ENCODE measurements around the gene CARD18. TPM values are rescaled to one million over a fixed set of nuclear protein-coding genes. Genes with fewer than 3 reads are reported as not detected.

CARD18 gene
- total and polyA plus RNA-seq, 2 donors (not counting 1 experiment from before 2014, with no cell fraction given) = not detected

GRCh38 chr11:105137286-105137685 is 2.3 kb downstream of the CARD18 start:
- 100% methylated on average over 1 of the region's 1 CpG for WGBS (ENCODE audit: insufficient coverage)
- Histone ChIP-seq H3K36me3 (replicated peaks in 1 of 2; ENCODE audit: control extremely low read depth in 1 of 2, control insufficient read depth in 1 of 2, extremely low read depth in 1 of 2, insufficient read depth in 2 of 2, low read length in 1 of 2) (no peaks in the 10 kb centered on the region), H3K4me1 (ENCODE audit: control insufficient read depth in 2 of 2, insufficient read depth in 2 of 2, low read length in 2 of 2) (no peaks in the 10 kb centered on the region), H3K4me3 (ENCODE audit: control extremely low read depth in 1 of 5, extremely low read depth in 1 of 5, insufficient read depth in 1 of 5, low read depth in 2 of 5, low read length in 4 of 5) (no peak overlapping the region), H3K27me3 (replicated peaks in 1 of 4; ENCODE audit: control extremely low read depth in 1 of 4, control insufficient read depth in 3 of 4, insufficient read depth in 4 of 4, low read length in 3 of 4) (no peaks in the 10 kb centered on the region), H3K9me3 (ENCODE audit: control extremely low read depth in 1 of 3, control insufficient read depth in 2 of 3, insufficient read depth in 1 of 3, low read length in 2 of 3) (no peaks in the 10 kb centered on the region), H4K20me1 (ENCODE audit: control insufficient read depth, insufficient read depth, low read length, poor library complexity, severe bottlenecking) (no peaks in the 10 kb centered on the region), H3K4me2 (replicated peaks; ENCODE audit: low read depth, low read length, poor library complexity, severe bottlenecking) (no peak overlapping the region), H3K27ac (ENCODE audit: low read length in 2 of 2) (no peak overlapping the region), H2AFZ (ENCODE audit: insufficient read depth, low read depth, low read length, poor library complexity, severe bottlenecking) (no peak overlapping the region), H3K9ac (ENCODE audit: low read length) (no peak overlapping the region), H3K79me2 (ENCODE audit: control insufficient read depth, insufficient read depth, low read length) (no peaks in the 10 kb centered on the region)
- DNase-seq (no peak), ATAC-seq (ENCODE audit: low read depth) (no peak)
- peaks cover 22% of the 10 kb centered on the region for H3K27me3 Mint-ChIP-seq
- ChIA-PET POLR2A (no interaction called here), CTCF (no interaction called here)
- TF ChIP-seq CTCF (IDR thresholded peaks at IDR 0.05) (no peak), EZH2 (IDR thresholded peaks at IDR 0.05; ENCODE audit: borderline replicate concordance, insufficient read depth, low read depth, low read length, poor library complexity, severe bottlenecking) (no peak)
- H3K27ac Mint-ChIP-seq = no peak overlapping the region
- H3K4me1 Mint-ChIP-seq = no peaks in the 10 kb centered on the region
- H3K9me3 Mint-ChIP-seq (ENCODE audit: insufficient read depth) = no peaks in the 10 kb centered on the region
- H3K4me3 Mint-ChIP-seq = no peak overlapping the region
- intact Hi-C loops (cut with micrococcal nuclease) = no loop called here

GRCh38 chr11:105135883-105136282 is 3.7 kb downstream of the CARD18 start:
- no peak for DNase-seq
- H3K9me3 ChIP-seq (ENCODE audit: control extremely low read depth in 1 of 3, control insufficient read depth in 2 of 3, insufficient read depth in 1 of 3, low read length in 2 of 3) = no peaks in the 10 kb centered on the region
- H3K79me2 ChIP-seq (ENCODE audit: control insufficient read depth, insufficient read depth, low read length) = no peaks in the 10 kb centered on the region
- no peak overlapping the region for H3K4me3 ChIP-seq (ENCODE audit: control extremely low read depth in 1 of 5, extremely low read depth in 1 of 5, insufficient read depth in 1 of 5, low read depth in 2 of 5, low read length in 4 of 5)
- WGBS (ENCODE audit: insufficient coverage) = 87% methylated on average over 4 of the region's 4 CpGs
- no peak overlapping the region for H2AFZ ChIP-seq (ENCODE audit: insufficient read depth, low read depth, low read length, poor library complexity, severe bottlenecking)
- no peak overlapping the region for H3K27ac Mint-ChIP-seq
- no peaks in the 10 kb centered on the region for H3K4me1 ChIP-seq (ENCODE audit: control insufficient read depth in 2 of 2, insufficient read depth in 2 of 2, low read length in 2 of 2)
- intact Hi-C loops (cut with micrococcal nuclease) = no loop called here
- no peak overlapping the region for H3K9ac ChIP-seq (ENCODE audit: low read length)
- H3K36me3 ChIP-seq (replicated peaks in 1 of 2; ENCODE audit: control extremely low read depth in 1 of 2, control insufficient read depth in 1 of 2, extremely low read depth in 1 of 2, insufficient read depth in 2 of 2, low read length in 1 of 2) = no peaks in the 10 kb centered on the region
- no peak for ATAC-seq (ENCODE audit: low read depth)
- H3K27me3 ChIP-seq (replicated peaks in 1 of 4; ENCODE audit: control extremely low read depth in 1 of 4, control insufficient read depth in 3 of 4, insufficient read depth in 4 of 4, low read length in 3 of 4) = no peaks in the 10 kb centered on the region
- peaks cover 22% of the 10 kb centered on the region for H3K27me3 Mint-ChIP-seq
- no peak overlapping the region for H3K27ac ChIP-seq (ENCODE audit: low read length in 2 of 2)
- no peaks in the 10 kb centered on the region for H4K20me1 ChIP-seq (ENCODE audit: control insufficient read depth, insufficient read depth, low read length, poor library complexity, severe bottlenecking)
- H3K4me2 ChIP-seq (replicated peaks; ENCODE audit: low read depth, low read length, poor library complexity, severe bottlenecking) = no peak overlapping the region
- POLR2A ChIA-PET = no interaction called here
- no peaks in the 10 kb centered on the region for H3K4me1 Mint-ChIP-seq
- peaks cover 5% of the 10 kb centered on the region for H3K9me3 Mint-ChIP-seq (ENCODE audit: insufficient read depth)
- TF ChIP-seq EZH2 (IDR thresholded peaks at IDR 0.05; ENCODE audit: borderline replicate concordance, insufficient read depth, low read depth, low read length, poor library complexity, severe bottlenecking) (no peak), CTCF (IDR thresholded peaks at IDR 0.05) (no peak)
- CTCF ChIA-PET = no interaction called here
- H3K4me3 Mint-ChIP-seq = no peak overlapping the region
